ENCODE data around the gene TBC1D8.

Gene TBC1D8

GRCh38 chr2:100976645-100977391, 174.4 kb downstream of the TBC1D8 start:
- no peak for DNase-seq (ENCODE audit: low spot score)

GRCh38 chr2:100976061-100976460, 175.1 kb downstream of the TBC1D8 start:
- no peak for DNase-seq (ENCODE audit: low spot score)

- DNase-seq (ENCODE audit: low spot score): no peak
These were observed 175.7 kb downstream of the TBC1D8 start for GRCh38 chr2:100975521-100975785.

- DNase-seq (ENCODE audit: low spot score): no peak
These were observed 176.3 kb downstream of the TBC1D8 start for GRCh38 chr2:100974712-100975520.

- DNase-seq (ENCODE audit: low spot score): no peak
These were observed 178.7 kb downstream of the TBC1D8 start for GRCh38 chr2:100972452-100972851.

GRCh38 chr2:100971221-100971620, 180.0 kb downstream of the TBC1D8 start:
- no peak for DNase-seq (ENCODE audit: low spot score)

- DNase-seq (ENCODE audit: low spot score): no peak
These were observed 181.2 kb downstream of the TBC1D8 start for GRCh38 chr2:100969998-100970397.

- DNase-seq (ENCODE audit: low spot score): no peak
These were observed 182.7 kb downstream of the TBC1D8 start for GRCh38 chr2:100968146-100969145.

GRCh38 chr2:100967716-100968115, 183.5 kb downstream of the TBC1D8 start:
- no peak for DNase-seq (ENCODE audit: low spot score)

- no peak for DNase-seq (ENCODE audit: low spot score)
These were observed 185.6 kb downstream of the TBC1D8 start for GRCh38 chr2:100965596-100965995.

- DNase-seq (ENCODE audit: low spot score): no peak
These were observed 186.5 kb downstream of the TBC1D8 start for GRCh38 chr2:100964681-100965169.

GRCh38 chr2:100964222-100964621, 187.0 kb downstream of the TBC1D8 start:
- no peak for DNase-seq (ENCODE audit: low spot score)

GRCh38 chr2:100963026-100963375, 188.2 kb downstream of the TBC1D8 start:
- no peak for DNase-seq (ENCODE audit: low spot score)

- DNase-seq (ENCODE audit: low spot score): no peak
These were observed 188.7 kb downstream of the TBC1D8 start for GRCh38 chr2:100962366-100963025.

GRCh38 chr2:100960688-100961087, 190.5 kb downstream of the TBC1D8 start:
- DNase-seq (ENCODE audit: low spot score): no peak

GRCh38 chr2:100959225-100959880, 191.8 kb downstream of the TBC1D8 start:
- no peak for DNase-seq (ENCODE audit: low spot score)

GRCh38 chr2:100957996-100958653, 193.1 kb downstream of the TBC1D8 start:
- no peak for DNase-seq (ENCODE audit: low spot score)
